OCI-LY3 (cell line): ENCODE results near the gene UPB1.

Experiments used
- H2AFZ ChIP-seq: fragments of 200-600, 300-600 bp; shearing (Covaris generic); 2 replicates; pipeline ENCODE4 v1.6.0; 2014; ENCODE audit warnings: antibody characterized with exemption, low read depth, low read length
- H3K27ac ChIP-seq: fragments of 200-600, 300-600 bp; sonication (generic); 2 replicates; pipeline ENCODE4 v1.5.1; 2014; ENCODE audit warnings: mild to moderate bottlenecking, low read length, moderate library complexity, mixed read lengths
- H3K27me3 ChIP-seq: fragments of 200-600, 300-600 bp; sonication (generic); 2 replicates; pipeline ENCODE4 v1.6.1; 2014; ENCODE audit warnings: low read depth, low read length, mixed read lengths
- H3K36me3 ChIP-seq: fragments of 200-600, 300-600 bp; sonication (generic); replicated peaks from 2 replicates; pipeline ENCODE3; 2014; ENCODE audit warnings: low read depth, low read length, mixed read lengths
- H3K4me1 ChIP-seq: fragments of 300-600, 200-600 bp; sonication (generic); 2 replicates; pipeline ENCODE4 v1.6.1; 2014; ENCODE audit warnings: low read length, mixed read lengths
- H3K4me2 ChIP-seq: fragments of 200-600, 300-600 bp; sonication (generic); 2 replicates; pipeline ENCODE4 v1.6.1; 2014; ENCODE audit warnings: low read length, mixed read lengths
- H3K4me3 ChIP-seq: fragments of 300-600, 200-600 bp; sonication (generic); 2 replicates; pipeline ENCODE4 v1.5.1; 2014; ENCODE audit warnings: antibody characterized with exemption, mild to moderate bottlenecking, low read length, moderate library complexity
- H3K79me2 ChIP-seq: fragments of 300-600, 200-600 bp; shearing (Covaris generic); 2 replicates; pipeline ENCODE4 v1.6.1; 2014; ENCODE audit warnings: mild to moderate bottlenecking, low read length, mixed read lengths
- H3K9ac ChIP-seq: fragments of 300-600, 200-600 bp; shearing (Covaris generic); 2 replicates; pipeline ENCODE4 v1.6.0; 2014; ENCODE audit warnings: mild to moderate bottlenecking, low read length, moderate library complexity
- H3K9me3 ChIP-seq: fragments of 200-600, 300-600 bp; shearing (Covaris generic); 2 replicates; pipeline ENCODE4 v1.6.1; 2014; ENCODE audit warnings: low read length, mixed read lengths; ENCODE audit not compliant: insufficient read depth
- H4K20me1 ChIP-seq: fragments of 200-600, 300-600 bp; sonication (generic); 2 replicates; pipeline ENCODE4 v1.6.1; 2016; ENCODE audit warnings: low read length, mixed read lengths; ENCODE audit not compliant: insufficient read depth
- EZH2phosphoT487 ChIP-seq: fragments of 200-600 bp; shearing (Covaris generic); IDR thresholded peaks from 2 replicates; pipeline ENCODE4 v1.6.1; 2018; ENCODE audit warnings: antibody characterized with exemption, mixed run types, low read depth
- TF ChIP-seq, protein P1 (sequence below): fragments of 200-600, 300-600 bp; sonication (generic); IDR thresholded peaks from 2 replicates; pipeline ENCODE4 v1.5.1; 2014; ENCODE audit warnings: antibody characterized with exemption, low read length, low read depth

The UPB1 gene

DNA sequence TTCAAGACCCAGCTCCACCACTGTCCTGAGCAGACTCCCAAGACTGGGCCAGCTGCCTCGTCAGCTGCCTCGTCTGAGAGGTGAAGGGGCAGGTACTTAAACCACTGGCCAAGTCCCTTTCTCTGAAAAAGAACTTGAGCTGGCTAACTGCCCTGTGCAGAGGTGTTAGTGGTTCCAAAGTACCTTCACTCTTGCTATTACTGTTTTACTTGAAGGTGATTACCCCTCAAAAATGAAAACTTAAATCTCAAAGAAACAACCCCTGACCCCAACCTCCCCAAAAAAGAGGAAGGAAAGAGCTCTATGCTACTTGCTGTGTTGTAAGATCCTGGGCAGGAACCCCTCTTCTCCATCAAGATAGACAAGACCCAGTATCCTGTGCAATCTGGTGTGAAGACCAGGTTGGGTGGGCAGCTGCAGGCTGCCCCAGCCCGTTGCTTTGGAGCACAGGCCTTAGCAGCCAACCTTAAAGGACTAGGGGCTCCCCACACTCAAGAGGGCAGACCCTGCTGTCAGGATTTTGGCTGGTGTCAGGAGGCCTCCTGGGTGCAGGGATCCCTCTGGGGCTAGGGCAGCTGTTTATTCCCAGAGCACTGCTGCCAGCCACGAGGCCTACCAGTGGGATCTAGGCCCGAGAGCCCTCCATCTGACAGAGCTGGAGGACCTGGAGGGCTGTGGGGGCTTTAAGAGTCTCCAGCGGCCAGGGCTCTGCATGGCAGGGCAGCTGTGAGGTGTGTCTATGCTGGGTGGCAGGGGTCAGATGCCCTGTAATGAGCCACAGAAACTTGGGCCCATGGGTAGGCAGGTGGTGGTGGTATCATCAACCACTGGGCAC is 46.8 kb downstream of the UPB1 start:
- Histone ChIP-seq H3K27me3 (no peaks in the 10 kb centered on the region), H4K20me1 (no peaks in the 10 kb centered on the region), H3K4me2 (no peak overlapping the region), H3K4me1 (no peaks in the 10 kb centered on the region), H2AFZ (no peak overlapping the region), H3K4me3 (no peak overlapping the region), H3K36me3 (peaks cover 45% of the 10 kb centered on the region), H3K79me2 (no peaks in the 10 kb centered on the region), H3K9me3 (no peaks in the 10 kb centered on the region), H3K27ac (no peak overlapping the region), H3K9ac (no peak overlapping the region)
- no peak for TF ChIP-seq EZH2phosphoT487
- TF ChIP-seq, protein P1, sequence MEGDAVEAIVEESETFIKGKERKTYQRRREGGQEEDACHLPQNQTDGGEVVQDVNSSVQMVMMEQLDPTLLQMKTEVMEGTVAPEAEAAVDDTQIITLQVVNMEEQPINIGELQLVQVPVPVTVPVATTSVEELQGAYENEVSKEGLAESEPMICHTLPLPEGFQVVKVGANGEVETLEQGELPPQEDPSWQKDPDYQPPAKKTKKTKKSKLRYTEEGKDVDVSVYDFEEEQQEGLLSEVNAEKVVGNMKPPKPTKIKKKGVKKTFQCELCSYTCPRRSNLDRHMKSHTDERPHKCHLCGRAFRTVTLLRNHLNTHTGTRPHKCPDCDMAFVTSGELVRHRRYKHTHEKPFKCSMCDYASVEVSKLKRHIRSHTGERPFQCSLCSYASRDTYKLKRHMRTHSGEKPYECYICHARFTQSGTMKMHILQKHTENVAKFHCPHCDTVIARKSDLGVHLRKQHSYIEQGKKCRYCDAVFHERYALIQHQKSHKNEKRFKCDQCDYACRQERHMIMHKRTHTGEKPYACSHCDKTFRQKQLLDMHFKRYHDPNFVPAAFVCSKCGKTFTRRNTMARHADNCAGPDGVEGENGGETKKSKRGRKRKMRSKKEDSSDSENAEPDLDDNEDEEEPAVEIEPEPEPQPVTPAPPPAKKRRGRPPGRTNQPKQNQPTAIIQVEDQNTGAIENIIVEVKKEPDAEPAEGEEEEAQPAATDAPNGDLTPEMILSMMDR: no peak

DNA sequence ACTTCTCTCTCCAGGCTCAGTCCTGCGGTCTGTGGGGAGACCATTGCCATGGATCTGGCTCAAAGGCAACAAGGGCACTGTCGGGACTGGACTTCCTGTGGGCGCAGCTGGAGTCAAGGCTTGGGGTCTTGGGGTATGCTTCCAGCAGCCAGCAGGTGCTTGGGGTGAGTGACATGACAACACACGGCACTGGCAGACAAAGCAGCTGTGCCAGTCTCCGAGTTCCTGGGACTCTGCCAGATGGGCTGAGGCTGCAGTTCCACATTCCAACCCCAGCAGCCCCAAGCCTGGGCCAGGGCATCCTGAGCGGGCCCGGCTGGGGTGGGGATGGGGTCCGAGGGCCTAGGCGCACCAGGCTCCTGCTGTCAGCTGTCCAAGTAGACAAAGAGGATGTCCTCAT is 47.5 kb downstream of the UPB1 start:
- no peak overlapping the region for H3K4me3 ChIP-seq
- no peak overlapping the region for H2AFZ ChIP-seq
- H3K79me2 ChIP-seq: no peaks in the 10 kb centered on the region
- H3K4me1 ChIP-seq: no peaks in the 10 kb centered on the region
- H3K4me2 ChIP-seq: no peak overlapping the region
- H4K20me1 ChIP-seq: no peaks in the 10 kb centered on the region
- peaks cover 52% of the 10 kb centered on the region for H3K36me3 ChIP-seq
- no peaks in the 10 kb centered on the region for H3K9me3 ChIP-seq
- TF ChIP-seq, protein P1: no peak
- no peak for TF ChIP-seq EZH2phosphoT487
- no peak overlapping the region for H3K9ac ChIP-seq
- no peak overlapping the region for H3K27ac ChIP-seq
- H3K27me3 ChIP-seq: no peaks in the 10 kb centered on the region

DNA sequence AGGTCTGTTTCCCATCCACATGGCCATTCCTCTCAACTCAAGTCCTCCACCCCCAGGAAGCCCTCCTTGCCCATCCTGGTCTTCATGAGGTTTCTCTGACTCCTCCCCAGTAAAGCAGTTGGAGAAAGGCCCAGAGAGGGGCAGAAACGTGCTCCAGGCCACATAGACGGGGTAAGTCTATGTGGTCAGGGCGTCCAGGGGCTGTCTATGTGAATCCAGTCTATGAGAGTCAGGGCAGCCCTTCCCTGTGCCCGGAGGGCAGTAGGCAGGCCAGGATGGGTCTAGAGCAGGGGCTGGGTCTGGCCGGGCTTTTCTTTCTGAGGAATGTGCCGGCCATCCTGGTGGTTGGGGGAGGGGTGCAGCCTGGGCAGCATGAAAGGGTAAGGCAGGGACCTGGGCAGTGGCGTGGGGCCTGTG is 48.1 kb downstream of the UPB1 start:
- Histone ChIP-seq H3K27me3 (no peaks in the 10 kb centered on the region), H3K36me3 (peaks cover 57% of the 10 kb centered on the region), H3K79me2 (no peaks in the 10 kb centered on the region), H4K20me1 (no peaks in the 10 kb centered on the region), H3K4me2 (no peak overlapping the region), H3K4me3 (no peak overlapping the region), H3K4me1 (no peaks in the 10 kb centered on the region), H3K9me3 (no peaks in the 10 kb centered on the region), H2AFZ (no peak overlapping the region), H3K27ac (no peak overlapping the region), H3K9ac (no peak overlapping the region)
- TF ChIP-seq, protein P1: no peak
- no peak for TF ChIP-seq EZH2phosphoT487

DNA sequence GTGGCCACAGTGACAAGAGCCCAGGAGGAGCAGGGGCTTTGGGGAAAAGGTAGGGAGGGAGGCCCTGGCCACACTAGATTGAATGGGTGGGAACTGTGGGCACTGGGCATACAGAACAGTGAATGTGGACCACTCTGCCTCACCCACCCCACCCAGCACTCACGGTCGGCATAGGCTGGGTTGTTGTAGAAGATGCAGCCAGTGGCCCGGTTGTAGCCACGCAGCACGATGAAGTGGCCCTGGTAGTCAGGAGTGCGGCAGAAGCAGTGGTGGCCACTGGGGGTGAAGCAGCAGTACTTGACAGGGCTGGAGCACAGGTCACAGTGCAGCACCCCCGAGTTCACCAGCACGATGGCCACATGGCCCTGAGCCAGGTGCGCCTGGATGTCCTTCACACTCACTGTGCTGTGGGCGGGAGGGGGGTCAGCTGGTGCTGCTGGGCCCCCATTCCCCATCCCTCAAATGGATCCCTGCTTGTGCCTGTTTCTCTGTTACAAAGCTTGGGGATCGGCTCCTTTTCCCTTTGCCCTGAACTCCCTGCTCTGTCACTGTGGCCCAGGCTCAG is 48.6 kb downstream of the UPB1 start:
- H3K27me3 ChIP-seq: no peaks in the 10 kb centered on the region
- no peak for TF ChIP-seq EZH2phosphoT487
- TF ChIP-seq, protein P1: no peak
- no peak overlapping the region for H2AFZ ChIP-seq
- H3K36me3 ChIP-seq: peaks cover 57% of the 10 kb centered on the region
- no peaks in the 10 kb centered on the region for H3K79me2 ChIP-seq
- H3K9me3 ChIP-seq: no peaks in the 10 kb centered on the region
- no peaks in the 10 kb centered on the region for H3K4me1 ChIP-seq
- no peak overlapping the region for H3K4me3 ChIP-seq
- H3K4me2 ChIP-seq: no peak overlapping the region
- H4K20me1 ChIP-seq: 0 out of 2 replicates have a peak, but pooled peaks cover 3% of the 10 kb centered on the region
- no peak overlapping the region for H3K9ac ChIP-seq
- H3K27ac ChIP-seq: no peak overlapping the region
